GM19035 (cell line): Measurements from ENCODE around the gene ISG15.
A peak's percentile ranks its signal among the peaks of the same experiment; 100 is the strongest.

Source experiments
- ATAC-seq: cut with Tn5 transposase; IDR thresholded peaks from one replicate; pipeline ENCODE4 v1.9.1; 2021; ENCODE audit not compliant: unreplicated experiment

Gene ISG15

DNA sequence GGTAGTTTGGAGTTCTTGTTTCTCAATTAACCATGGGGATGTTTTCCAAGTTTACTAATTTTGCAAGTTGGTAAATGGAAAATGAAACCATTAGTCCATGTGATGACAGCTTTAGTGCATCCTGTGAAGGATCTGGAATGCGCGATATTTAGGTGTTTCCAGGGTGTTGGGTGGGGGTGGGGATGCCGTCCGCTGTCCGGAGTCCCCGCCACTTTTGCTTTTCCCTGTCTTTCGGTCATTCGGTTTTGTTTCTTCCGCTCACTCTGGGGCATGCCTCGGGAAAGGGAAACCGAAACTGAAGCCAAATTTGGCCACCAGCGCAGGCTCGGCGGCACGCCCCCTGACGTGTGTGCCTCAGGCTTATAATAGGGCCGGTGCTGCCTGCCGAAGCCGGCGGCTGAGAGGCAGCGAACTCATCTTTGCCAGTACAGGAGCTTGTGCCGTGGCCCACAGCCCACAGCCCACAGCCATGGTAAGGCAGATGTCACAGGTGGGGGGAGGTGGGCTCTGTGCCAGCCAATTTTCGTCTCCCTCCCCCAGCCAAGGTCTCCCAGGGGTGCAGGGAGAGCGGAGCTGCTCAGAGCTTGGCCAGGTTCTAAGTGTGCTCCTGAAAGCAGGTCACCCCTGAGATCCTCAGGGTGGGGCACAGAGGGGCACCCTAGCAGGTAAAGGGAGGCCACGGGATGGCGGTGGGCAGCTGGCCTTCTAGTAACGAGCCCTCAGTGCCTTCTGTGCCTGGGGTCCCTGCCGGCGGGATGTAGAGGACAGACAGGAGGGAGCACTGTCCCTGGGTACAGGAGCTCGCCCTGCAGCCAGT is at the start of gene ISG15:
Gene ISG15 (plus strand): TSS at position 393 of the 817 bp plus-strand sequence. CDS start 77 bp downstream, at position 470.
- peak; percentile 82 for ATAC-seq

DNA sequence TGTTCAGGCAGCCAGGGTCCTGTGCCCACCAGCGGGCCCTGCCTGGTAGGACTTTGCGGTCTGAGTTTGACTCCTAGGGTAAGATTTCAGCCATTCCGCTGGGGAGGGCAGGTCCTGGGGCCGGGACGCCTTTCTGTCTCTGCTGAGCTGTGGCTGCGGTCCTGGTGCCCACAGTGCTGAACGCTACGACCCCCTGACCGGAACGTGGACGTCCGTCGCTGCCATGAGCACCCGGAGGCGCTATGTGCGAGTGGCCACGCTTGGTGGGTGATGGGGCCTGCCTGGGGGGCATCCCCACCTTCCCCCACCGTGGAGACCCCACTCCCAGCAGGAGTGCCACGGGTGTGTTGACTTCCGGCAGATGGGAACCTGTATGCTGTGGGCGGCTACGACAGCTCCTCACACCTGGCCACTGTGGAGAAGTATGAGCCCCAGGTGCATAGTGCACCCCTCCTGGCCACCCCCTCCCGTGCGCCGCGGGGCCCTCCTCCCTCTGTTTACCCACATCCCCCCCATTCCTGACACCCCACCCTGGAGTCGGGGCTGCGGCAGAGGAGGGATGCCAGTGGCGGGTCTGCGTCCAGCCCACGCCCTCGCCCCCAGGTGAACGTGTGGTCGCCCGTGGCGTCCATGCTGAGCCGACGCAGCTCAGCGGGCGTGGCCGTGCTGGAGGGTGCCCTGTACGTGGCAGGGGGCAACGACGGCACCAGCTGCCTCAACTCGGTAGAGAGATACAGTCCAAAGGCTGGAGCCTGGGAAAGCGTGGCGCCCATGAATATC is 49.4 kb upstream of the ISG15 start:
- no peak for ATAC-seq

DNA sequence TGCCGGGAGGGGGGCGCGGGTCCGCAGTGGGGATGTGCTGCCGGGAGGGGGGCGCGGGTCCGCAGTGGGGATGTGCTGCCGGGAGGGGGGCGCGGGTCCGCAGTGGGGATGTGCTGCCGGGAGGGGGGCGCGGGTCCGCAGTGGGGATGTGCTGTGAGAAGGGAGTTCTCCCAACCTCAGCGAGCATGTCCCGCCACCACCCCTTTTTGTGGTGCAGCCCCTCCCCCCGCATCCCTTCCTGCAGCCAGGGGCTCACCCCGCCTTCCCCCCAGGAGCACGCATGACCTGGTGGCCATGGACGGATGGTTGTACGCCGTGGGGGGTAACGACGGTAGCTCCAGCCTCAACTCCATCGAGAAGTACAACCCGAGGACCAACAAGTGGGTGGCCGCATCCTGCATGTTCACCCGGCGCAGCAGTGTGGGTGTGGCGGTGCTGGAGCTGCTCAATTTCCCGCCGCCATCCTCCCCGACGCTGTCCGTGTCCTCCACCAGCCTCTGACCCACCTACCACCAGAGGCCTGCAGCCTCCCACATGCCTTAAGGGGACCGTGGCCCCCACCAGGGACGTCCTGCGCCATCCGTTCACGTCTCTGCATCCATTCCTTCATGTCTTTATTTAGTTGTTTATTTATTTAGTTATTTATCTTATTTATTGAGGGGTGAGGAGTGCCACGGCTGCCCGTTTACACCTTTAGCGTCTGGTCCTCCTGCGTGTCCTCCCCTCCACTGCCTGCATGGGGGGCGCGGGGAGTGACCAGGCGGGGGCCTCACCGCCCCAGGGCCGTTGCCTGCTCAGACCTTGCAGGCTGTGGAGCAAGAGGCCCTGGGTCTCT is 48.4 kb upstream of the ISG15 start:
- ATAC-seq: no peak

DNA sequence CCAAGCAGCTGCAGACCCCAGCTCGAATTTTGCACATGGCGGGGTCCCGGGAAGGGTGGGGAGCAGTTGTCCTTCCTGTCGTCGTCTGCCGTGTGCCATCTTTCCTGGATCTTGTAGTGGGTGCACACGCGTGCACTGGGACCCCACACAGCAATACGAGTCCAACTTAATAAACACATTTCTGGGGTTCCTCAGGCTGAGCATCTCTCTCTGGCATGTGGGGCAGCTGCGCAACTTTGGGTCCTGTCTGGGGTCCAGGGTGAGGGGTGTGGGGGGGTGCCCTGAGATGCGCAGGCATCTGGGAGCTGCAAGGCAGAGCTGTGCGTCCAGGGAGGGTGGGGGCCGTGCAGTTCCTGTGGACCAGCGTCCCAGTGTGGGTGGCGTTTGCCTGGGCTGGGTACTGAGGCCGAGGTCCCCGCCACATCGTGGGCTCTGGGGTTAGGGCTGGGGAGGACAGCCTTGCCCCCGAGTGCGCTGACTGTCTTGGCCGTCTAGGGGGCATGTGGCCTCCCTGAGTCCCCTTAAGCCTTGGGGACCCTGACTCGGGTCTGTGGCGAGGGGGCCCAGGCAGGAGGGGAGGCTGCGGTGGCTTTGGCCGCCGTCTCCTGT is 47.7 kb upstream of the ISG15 start:
- ATAC-seq: no peak

DNA sequence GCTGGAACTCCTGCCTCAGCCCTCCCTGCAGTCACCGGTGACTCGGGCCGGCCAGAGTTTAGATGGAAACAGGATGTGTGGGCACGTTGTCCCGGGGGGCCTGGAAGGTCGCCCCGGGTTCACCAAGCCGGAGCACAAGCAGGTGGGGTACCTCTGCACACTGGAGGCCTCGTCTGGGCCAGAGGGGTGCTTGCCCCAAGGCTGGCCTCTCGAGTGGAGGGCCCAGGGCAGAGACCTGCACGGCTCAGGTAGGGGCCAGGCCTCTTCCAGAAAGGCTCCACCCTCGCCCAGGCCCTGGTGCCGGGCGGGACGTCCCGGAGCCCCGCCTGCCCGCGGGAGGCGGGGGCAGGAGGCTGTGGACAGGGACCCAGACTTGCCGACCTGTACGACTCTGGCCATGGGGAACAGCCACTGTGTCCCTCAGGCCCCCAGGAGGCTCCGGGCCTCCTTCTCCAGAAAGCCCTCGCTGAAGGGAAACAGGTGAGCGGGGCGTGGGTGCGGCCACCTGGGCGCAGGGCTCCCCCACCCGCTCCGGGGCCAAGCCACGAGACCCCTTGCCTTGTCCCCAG is 47.1 kb upstream of the ISG15 start, which contains the start of gene PLEKHN1:
Gene PLEKHN1 (plus strand): TSS at position 348 of the 569 bp plus-strand sequence. CDS start 50 bp downstream, at position 398.
- ATAC-seq: peak; percentile 36

DNA sequence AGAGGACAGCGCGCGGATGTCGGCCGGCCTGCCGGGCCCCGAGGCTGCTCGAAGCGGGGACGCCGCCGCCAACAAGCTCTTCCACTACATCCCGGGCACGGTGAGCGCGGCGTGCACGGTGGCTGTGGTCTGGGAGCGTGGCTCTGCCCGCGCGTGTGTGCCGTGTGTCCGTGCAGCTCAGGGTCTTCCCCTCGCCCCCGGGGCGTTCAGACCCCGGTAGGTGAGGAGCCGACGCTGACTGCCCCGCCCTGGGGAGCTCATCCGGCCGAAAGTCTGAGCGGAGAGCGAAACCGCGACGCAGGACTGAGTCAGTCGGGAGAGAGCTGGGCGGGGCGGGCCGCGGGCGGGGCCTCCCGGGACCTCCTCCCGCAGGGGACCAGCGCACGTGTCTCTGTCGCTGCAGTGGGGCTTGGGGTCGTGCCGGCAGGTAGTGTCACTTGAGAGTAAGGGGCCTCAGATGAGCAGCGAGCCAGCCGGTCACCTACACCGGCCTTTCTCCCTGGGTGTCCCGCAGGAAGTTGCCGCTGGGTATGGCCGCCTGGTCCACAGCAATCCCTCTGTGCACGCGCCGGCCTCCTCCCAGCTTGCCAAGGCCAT is 46.5 kb upstream of the ISG15 start:
- peak; percentile 58 for ATAC-seq

DNA sequence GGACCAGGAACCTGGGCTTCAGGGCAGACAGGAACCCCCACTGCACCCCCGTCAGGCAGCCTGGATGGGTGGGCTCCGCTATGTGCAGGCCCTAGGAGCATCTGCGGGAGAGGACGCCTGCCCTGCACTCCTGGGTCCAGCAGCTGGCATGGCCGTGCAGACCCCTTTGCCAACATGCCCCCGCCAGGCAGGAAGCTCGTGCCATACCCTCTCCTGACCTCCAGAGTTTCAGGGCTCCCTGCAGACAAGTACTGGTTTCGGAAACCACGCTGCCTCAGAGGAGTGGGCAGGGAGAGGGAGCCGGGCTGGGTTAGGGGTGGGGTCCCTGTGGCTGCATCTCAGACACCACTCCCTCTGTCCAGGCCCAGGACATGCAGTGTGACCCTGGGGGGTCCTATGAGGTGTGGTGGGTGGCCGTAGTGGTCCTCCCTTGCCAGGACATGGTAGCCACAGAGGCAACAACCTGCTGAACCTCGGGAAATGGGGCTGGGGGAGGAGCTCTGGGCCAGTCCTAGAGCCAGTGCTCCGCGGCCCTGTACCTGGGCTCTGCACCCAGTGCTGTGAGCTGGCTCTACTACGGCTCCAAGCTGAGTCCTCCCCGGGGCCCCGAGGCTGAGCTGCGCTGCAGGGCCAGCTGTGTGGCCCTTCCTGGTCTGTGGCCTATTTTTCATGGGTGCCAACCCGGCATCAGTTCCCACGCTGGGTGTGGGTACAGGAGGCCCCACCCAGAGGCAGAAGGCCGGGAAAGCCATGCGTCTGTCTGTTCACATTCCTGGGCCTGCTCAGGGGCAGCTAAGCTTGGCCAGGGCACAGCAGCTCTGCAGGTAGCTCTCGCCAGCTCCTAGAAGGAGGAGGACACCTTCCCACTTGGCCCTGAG is 45.6 kb upstream of the ISG15 start:
- ATAC-seq: no peak

DNA sequence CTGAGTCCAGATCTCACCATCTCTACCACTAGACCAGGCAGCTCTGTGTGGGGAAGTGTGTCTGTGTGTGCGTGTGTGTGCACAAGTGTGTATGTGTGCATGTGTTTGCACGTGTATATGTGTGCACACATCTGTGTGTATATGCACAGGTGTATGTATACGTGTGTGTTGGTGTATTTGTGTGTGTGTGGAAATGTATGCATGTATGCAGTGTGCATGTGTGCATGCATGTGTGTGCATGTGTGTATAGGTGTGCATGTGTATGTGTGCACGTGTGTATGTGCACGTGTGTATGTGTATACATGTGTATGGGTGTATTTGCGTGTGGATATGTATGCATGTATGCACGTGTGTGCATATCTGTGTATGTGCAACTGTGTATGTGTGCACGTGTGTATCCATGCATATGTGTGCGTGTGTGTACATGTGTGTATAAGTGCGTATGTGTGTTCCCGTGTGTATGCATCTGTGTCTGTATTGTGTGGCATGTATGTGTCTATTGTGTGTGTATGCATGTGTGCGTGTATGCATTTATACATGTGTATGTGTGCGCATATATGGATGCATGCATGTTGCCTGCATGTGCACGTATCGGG is 43.9 kb upstream of the ISG15 start:
- no peak for ATAC-seq

DNA sequence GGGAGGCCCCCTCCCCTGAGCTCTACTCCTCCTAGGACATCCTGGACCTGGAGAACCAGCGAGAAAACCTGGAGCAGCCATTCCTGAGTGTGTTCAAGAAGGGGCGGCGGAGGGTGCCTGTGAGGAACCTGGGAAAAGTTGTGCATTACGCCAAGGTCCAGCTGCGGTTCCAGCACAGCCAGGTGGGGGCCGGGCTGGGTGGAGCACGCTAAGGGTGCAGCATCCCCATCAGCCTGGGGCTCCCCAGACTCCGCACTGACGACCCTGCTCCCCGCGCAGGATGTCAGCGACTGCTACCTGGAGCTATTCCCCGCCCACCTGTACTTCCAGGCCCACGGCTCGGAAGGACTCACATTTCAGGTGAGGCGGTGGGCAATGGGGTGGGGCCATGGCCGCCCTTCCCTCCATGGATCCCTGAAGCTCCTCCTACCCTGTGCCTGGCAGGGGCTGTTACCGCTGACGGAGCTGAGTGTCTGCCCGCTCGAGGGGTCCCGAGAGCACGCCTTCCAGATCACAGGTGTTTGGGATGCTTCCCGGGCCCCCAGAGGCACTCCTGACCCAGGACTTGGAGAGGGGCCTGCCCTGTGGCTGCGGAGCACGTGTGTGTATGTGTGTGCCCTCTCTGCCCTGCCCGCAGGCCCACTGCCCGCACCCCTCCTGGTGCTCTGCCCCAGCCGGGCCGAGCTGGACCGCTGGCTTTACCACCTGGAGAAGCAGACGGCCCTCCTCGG is 42.9 kb upstream of the ISG15 start:
- ATAC-seq: no peak

DNA sequence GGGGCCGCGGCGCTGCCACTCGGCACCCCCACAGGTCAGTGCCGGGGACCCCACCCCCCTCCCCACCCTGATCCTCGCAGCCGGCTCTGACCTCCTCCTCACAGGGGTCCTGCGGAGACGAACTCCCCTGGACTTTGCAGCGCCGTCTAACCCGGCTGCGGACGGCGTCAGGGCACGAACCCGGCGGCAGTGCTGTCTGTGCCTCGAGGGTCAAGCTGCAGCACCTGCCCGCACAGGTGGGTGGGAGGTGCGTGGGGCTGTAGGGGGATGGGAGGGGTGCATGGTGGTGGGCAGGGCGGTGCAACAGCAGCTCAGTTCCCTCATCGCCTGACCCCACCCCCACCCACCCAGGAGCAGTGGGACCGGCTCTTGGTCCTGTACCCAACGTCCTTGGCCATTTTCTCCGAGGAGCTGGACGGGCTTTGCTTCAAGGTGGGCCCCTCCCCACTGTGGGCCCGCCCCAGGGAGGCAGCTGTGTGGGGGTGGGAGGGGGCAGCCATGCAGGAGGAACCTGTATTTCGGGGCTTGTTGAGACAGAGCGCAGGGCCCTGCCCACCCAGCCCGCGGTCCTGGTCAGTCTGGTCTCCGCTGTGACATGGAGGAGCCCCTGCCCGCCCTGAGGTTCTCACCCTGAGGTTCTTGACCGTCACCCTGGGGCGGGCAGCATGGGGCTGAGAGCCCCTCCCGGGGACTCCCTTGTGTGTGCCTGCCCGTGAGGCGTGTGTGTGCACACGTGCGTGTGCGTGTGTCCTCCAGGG is 42.1 kb upstream of the ISG15 start:
- ATAC-seq: no peak

DNA sequence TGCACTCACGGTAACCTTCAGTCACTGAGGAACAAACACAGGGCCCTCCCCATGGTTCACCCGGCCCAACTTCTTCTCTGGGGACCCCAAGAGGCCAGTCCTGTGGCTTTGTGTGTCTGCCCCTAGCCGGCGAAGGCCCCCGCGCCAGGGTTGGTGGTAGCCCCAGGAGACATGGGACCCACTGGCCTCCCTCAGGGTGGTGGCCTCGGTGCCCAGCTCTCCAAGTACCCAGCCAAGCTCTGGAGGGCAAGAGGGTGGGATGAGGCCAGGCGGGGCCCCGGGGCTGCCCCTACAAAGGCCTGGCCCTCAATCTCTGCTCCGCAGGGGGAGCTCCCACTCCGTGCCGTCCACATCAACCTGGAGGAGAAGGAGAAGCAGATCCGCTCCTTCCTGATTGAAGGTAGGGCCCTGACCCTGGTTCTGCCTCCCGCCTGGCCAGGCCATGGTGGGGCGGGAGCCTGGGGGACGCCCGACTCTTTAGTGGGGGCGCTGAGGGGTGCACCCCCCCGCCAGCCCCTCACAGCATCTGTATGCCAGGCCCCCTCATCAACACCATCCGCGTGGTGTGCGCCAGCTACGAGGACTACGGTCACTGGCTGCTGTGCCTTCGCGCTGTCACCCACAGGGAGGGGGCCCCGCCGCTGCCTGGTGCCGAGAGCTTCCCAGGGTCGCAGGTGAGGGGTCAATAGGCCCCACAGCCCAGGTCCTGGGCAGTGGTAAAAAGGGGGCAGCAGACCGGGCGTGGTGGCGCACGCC is 41.4 kb upstream of the ISG15 start:
- ATAC-seq: no peak

DNA sequence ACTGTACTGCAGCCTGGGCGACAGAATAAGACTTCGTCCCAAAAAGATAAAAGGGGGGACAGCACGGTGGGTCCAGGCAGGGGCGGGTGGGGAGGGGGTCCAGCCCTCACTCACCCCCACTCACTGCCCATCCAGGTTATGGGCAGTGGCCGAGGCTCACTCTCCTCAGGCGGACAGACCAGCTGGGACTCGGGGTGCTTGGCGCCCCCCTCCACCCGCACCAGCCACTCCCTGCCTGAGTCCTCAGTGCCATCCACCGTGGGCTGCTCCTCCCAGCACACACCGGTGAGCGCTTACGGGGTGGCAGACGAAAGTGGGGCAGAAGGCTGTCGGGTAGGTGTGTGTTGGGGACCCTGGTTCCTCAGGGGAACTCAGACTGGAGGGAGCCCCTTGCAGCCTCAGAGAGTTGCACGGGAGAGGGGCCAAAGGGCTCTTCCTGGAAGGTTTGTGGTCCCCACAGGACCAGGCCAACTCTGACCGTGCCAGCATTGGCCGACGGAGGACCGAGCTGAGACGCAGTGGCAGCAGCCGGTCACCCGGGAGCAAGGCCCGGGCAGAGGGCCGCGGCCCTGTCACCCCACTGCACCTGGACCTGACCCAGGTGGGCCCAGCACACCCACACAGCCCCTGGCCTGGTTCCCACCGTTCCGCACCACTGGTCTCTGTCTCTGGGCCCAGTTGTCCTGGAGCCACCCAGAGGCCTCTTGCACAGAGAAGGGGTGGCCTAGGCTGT is 40.4 kb upstream of the ISG15 start:
- no peak for ATAC-seq

DNA sequence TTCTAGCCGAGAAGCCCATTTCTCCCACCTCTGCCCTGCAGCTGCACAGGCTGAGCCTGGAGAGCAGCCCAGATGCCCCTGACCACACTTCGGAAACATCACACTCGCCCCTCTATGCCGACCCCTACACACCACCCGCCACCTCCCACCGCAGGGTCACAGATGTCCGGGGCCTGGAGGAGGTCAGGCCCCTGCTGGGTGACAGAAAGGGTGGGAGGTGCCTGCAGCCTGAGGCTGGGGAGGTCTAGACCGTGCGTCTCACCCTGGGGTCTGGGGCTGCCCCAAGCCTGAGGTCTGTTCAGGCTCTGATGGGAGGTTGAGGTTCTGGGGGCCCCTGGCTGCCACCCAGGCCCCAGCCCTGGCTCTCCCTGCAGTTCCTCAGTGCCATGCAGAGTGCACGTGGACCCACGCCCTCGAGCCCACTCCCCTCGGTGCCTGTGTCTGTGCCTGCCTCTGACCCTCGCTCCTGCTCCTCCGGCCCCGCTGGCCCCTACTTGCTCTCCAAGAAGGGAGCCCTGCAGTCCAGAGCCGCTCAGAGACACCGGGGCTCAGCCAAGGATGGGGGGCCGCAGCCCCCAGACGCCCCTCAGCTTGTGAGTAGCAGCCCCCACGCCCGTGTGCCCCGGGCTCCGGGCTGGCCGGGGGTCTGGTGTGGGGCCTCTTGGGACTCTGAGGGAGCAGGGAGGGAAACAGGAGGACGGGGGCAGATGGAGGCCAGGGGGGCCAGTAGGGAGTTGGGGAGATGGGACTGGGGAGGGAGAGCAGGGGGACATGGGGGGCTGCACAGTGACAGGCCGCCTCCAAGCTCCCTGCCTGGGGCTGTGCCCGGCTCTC is 39.6 kb upstream of the ISG15 start:
- ATAC-seq: no peak

DNA sequence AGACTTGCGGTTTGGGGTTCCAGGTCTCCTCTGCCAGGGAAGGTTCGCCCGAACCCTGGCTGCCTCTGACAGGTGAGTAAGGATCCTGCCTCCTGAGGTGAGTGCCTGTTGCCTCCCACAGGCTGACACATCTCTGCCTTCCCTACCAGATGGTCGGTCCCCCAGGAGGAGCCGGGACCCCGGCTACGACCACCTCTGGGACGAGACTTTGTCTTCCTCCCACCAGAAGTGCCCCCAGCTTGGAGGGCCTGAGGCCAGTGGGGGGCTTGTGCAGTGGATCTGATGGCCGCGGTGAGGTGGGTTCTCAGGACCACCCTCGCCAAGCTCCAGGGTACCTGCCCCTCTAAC is 39.0 kb upstream of the ISG15 start:
- no peak for ATAC-seq

DNA sequence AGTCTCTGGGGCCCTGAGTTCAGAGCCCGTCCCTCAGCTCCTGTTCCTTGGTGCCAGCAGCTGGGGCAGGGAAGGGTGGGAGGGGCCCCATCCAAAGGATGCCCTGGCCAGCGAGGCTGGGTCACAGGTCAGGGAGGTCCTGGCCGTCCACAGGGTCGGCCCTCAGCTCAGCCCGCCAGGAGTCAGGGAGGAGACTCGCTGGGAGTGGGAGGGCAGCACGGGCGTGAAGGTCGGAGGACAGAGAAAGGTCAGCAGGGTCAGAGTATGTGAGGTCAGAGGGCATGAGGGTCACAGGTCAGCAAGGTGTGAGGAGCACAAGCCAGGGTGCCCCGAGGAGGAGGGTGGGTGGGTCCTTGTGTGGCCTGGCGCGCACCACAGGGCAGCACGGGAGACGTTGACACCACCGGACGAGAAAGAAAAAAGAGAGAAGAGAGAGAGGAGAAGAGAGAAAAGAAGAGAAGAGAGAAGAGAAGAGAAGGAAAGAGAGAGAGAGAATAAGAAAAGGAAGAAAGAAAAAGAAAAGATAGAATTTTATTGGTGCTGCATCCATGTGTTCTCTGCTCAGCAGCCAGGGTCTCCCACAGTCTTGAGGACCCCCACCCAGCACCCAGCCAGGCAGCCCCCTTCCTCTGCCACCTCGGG is 38.5 kb upstream of the ISG15 start:
- ATAC-seq: no peak
